HG03135 (cell line): Measurements from ENCODE around the gene CACNA2D1.
"Not testable (repeated sequence)": the region's sequence is repeated elsewhere in the genome, so short reads cannot be mapped to it uniquely, and the experiment has no call there.

Source experiments
- ATAC-seq: cut with Tn5 transposase; IDR thresholded peaks from one replicate; pipeline ENCODE4 v1.9.1; 2021; ENCODE audit warnings: mild to moderate bottlenecking, moderate library complexity; ENCODE audit not compliant: unreplicated experiment

Gene CACNA2D1

GRCh38 chr7:82053453-82054032 is 390.0 kb downstream of the CACNA2D1 start:
- no peak for ATAC-seq

GRCh38 chr7:82051601-82052000 is 392.0 kb downstream of the CACNA2D1 start:
- ATAC-seq = no peak

- no peak for ATAC-seq
Measured at GRCh38 chr7:82050792-82051191, 392.8 kb downstream of the CACNA2D1 start.

GRCh38 chr7:82049891-82050533 is 393.6 kb downstream of the CACNA2D1 start:
- no peak for ATAC-seq

GRCh38 chr7:82049442-82049841 is 394.1 kb downstream of the CACNA2D1 start:
- ATAC-seq = no peak

GRCh38 chr7:82044497-82045080 is 399.0 kb downstream of the CACNA2D1 start:
- ATAC-seq = no peak

GRCh38 chr7:82039621-82040020 is 404.0 kb downstream of the CACNA2D1 start:
- ATAC-seq = no peak

- no peak for ATAC-seq
Measured at GRCh38 chr7:82036146-82036886, 407.3 kb downstream of the CACNA2D1 start.

- ATAC-seq = no peak
Measured at GRCh38 chr7:82035456-82035855, 408.1 kb downstream of the CACNA2D1 start.

GRCh38 chr7:82032901-82033300 is 410.7 kb downstream of the CACNA2D1 start:
- no peak for ATAC-seq

- ATAC-seq = no peak
Measured at GRCh38 chr7:82029236-82029913, 414.2 kb downstream of the CACNA2D1 start.

GRCh38 chr7:82028097-82028496 is 415.5 kb downstream of the CACNA2D1 start:
- no peak for ATAC-seq

- no peak for ATAC-seq
Measured at GRCh38 chr7:82021713-82022112, 421.9 kb downstream of the CACNA2D1 start.

- ATAC-seq = no peak
Measured at GRCh38 chr7:82021036-82021435, 422.5 kb downstream of the CACNA2D1 start.

- no peak for ATAC-seq
Measured at GRCh38 chr7:82019551-82020475, 423.8 kb downstream of the CACNA2D1 start.

GRCh38 chr7:82018226-82018625 is 425.4 kb downstream of the CACNA2D1 start:
- no peak for ATAC-seq

GRCh38 chr7:82017334-82017943 is 426.1 kb downstream of the CACNA2D1 start:
- ATAC-seq = no peak

- ATAC-seq = no peak
Measured at GRCh38 chr7:82015751-82016150, 427.8 kb downstream of the CACNA2D1 start.

- not testable (repeated sequence) for ATAC-seq
Measured at GRCh38 chr7:82014574-82014973, 429.0 kb downstream of the CACNA2D1 start.

- no peak for ATAC-seq
Measured at GRCh38 chr7:82012453-82012852, 431.1 kb downstream of the CACNA2D1 start.
